Measurements from ENCODE around the gene GRAP2.

DNA sequence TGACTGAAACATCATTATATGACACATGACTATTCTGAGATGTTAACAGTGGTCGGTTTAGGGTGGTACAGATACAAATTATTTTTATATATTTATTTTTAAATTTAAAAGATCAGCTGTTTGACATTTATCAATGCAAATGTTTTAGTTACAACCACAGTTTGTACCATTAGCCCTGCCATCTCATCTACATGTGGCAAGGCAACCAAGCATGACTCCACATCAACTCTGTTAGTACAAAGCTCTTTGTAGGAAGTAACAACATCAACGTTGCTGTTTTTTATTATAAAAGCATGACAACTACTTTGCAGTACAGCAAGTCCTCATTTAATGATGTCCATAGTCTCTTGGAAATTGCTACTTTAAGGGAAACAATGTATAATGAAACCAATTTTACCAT lies 48.1 kb upstream of the GRAP2 start:
- TF ChIP-seq POLR2A (IDR thresholded peaks at IDR 0.05; ENCODE audit: low read length) (no peak), GATA1 (IDR thresholded peaks at IDR 0.05; ENCODE audit: low read depth, low read length) (no peak)

Data from erythroblast (primary cell).